Kidney (tissue), 14 donors: ENCODE results near the gene NOSIP. TPM values are rescaled to one million over a fixed set of nuclear protein-coding genes. Genes with fewer than 3 reads are reported as not detected.

Experiments
- DNase-seq, 5 donors: peaks; one replicate each; pipeline ENCODE4 v3.0.0-alpha.2; 2013 to 2020
- FAIRE-seq: peaks from 2 replicates; lab custom pipeline; 2012; peaks lifted over from hg19 to GRCh38; lab: Jason Lieb, UNC
- H3K27ac ChIP-seq, 2 donors: one replicate each; pipeline ENCODE4 v1.7.0; 2013; ENCODE audit warnings: low read depth in 2 of 2, low read length in 2 of 2, inconsistent platforms in 1 of 2
- H3K27me3 ChIP-seq: one replicate; pipeline ENCODE4 v1.7.1; 2013; ENCODE audit warnings: low read length, inconsistent platforms; ENCODE audit not compliant: control insufficient read depth, insufficient read depth
- H3K36me3 ChIP-seq, 3 donors: one replicate each; pipeline versions ENCODE4 v1.7.0 to v1.7.1; 2013; ENCODE audit warnings: low read length in 3 of 3, control low read depth in 1 of 3, inconsistent platforms in 1 of 3; ENCODE audit not compliant: insufficient read depth in 3 of 3, control insufficient read depth in 2 of 3
- H3K4me1 ChIP-seq, 3 donors: one replicate each; pipeline versions ENCODE4 v1.7.0 to v1.7.1; 2013; ENCODE audit warnings: low read length in 3 of 3, inconsistent platforms in 1 of 3, low read depth in 1 of 3; ENCODE audit not compliant: control insufficient read depth in 2 of 3, insufficient read depth in 2 of 3
- H3K4me3 ChIP-seq, 3 donors: one replicate each; pipeline versions ENCODE4 v1.7.0 to v1.8.1; 2013; ENCODE audit warnings: low read length in 3 of 3, control low read depth in 1 of 3, inconsistent platforms in 1 of 3
- H3K9ac ChIP-seq, 3 donors: one replicate each; pipeline versions ENCODE4 v1.7.0 to v1.7.1; 2013; ENCODE audit warnings: low read length in 3 of 3, control low read depth in 1 of 3, inconsistent platforms in 1 of 3
- H3K9me3 ChIP-seq, 3 donors: one replicate each; pipeline versions ENCODE4 v1.7.0 to v1.7.1; 2013; ENCODE audit warnings: low read length in 3 of 3, control low read depth in 1 of 3, inconsistent platforms in 1 of 3; ENCODE audit not compliant: control insufficient read depth in 2 of 3, insufficient read depth in 1 of 3
- CTCF ChIP-seq: IDR thresholded peaks from 3 replicates; pipeline ENCODE4 v1.5.1; 2012; ENCODE audit warnings: mild to moderate bottlenecking, moderate library complexity, borderline replicate concordance; ENCODE audit not compliant: insufficient read depth; ENCODE audit errors: extremely low read depth
- intact Hi-C: fragments of 100-400 bp; cut with DNase I; formaldehyde crosslinking; loops from one replicate; pipeline ENCODE4 v1.11.1; 2022
- polyA plus RNA-seq: library from polyadenylated mRNA; stranded (reverse); fragments of 350-450 nt; fragmentation: Illumina TruSeq; extraction: RNeasy Lipid Tissue Mini Kit (QIAGEN cat#74804); gene quantifications from one replicate; pipeline ENCODE4 v1.2.3, GENCODE V29; 2014; ENCODE audit warnings: low read depth, low replicate concordance; ENCODE audit not compliant: insufficient read depth
- total RNA-seq: library from RNA; stranded (reverse); fragmentation: NEBNext Ultra II Directional; extraction: Animal tissue kit (Norgen Biotek cat#: 25700); gene quantifications from one replicate; pipeline ENCODE4 v1.2.1, GENCODE V29; 2021
- donor health status: control.
- donor health status: control.
- donor health status: control.
- donor health status: control.
- donor health status: control.
- donor health status: DM: yes; HTN: yes; CAD: no.
- donor health status: Normal renal cell carcinoma (clear cell type).

NOSIP gene
- total and polyA plus RNA-seq, 2 donors from 2014 or later = 52.8 to 122 TPM

- no peak for DNase-seq
- no peaks in the 10 kb centered on the region for H3K9me3 ChIP-seq
- intact Hi-C loops = no loop called here
- H3K27me3 ChIP-seq = no peaks in the 10 kb centered on the region
- peaks cover 0 to 2% (median 0%) of the 10 kb centered on the region in 3 donors for H3K4me1 ChIP-seq
- peaks cover 0 to 4% (median 4%) of the 10 kb centered on the region in 3 donors for H3K36me3 ChIP-seq
- no peak overlapping the region for H3K27ac ChIP-seq
- H3K4me3 ChIP-seq = no peak overlapping the region
- no peak for FAIRE-seq
- no peak overlapping the region for H3K9ac ChIP-seq
- TF ChIP-seq CTCF = no peak
Observed at GRCh38 chr19:49543032-49543431, 37.3 kb downstream of the NOSIP start.

DNA sequence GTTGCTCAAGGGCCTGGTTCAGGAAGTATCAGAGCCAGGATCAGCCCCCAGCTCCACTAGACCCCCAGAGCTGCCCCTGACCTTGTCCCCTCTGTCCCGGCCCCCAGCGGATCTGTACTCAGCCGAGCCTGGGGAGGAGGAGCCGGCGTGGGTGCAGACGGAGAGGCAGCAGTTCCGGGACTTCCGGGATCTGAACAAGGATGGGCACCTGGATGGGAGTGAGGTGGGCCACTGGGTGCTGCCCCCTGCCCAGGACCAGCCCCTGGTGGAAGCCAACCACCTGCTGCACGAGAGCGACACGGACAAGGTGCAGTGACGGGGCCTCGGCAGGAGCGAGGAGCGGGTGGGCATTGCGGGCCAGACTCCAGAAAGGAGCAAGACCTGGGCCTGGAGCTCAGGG, 37.9 kb downstream of the NOSIP start:
- Histone ChIP-seq H3K9me3 (no peaks in the 10 kb centered on the region), H3K36me3 (peaks cover 0 to 4% (median 4%) of the 10 kb centered on the region in 3 donors), H3K9ac (no peak overlapping the region), H3K4me3 (no peak overlapping the region), H3K27ac (no peak overlapping the region), H3K27me3 (no peaks in the 10 kb centered on the region), H3K4me1 (peaks cover 0 to 2% (median 0%) of the 10 kb centered on the region in 3 donors)
- no peak for TF ChIP-seq CTCF
- intact Hi-C loops = no loop called here
- DNase-seq (no peak), FAIRE-seq (no peak)

DNA sequence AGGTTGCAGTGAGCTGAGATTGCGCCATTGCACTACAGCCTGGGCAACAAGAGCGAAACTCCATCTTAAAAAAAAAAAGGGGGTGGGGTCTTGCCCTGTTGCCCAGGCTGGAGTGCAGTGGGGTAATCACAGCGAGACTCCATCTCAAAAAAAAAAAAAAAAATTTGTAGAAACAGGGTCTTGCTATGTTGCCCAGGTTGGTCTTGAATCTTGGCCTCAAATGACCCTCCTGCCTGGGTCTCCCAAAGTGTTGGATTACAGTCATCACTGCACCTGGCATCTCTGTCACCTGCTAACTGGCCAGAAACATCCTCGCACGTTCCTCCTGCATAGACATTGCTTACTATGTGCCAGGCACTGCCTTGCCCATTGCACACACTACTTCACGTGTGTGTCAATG, 38.4 kb downstream of the NOSIP start:
- no peak for DNase-seq
- Histone ChIP-seq H3K9me3 (no peaks in the 10 kb centered on the region), H3K27me3 (no peaks in the 10 kb centered on the region), H3K27ac (no peak overlapping the region), H3K9ac (no peak overlapping the region), H3K4me3 (no peak overlapping the region), H3K4me1 (peaks cover 0 to 2% (median 0%) of the 10 kb centered on the region in 3 donors), H3K36me3 (peaks cover 0 to 4% (median 4%) of the 10 kb centered on the region in 3 donors)
- TF ChIP-seq CTCF = no peak
- intact Hi-C loops = no loop called here
- FAIRE-seq = no peak
